HCT116 (cell line): Measurements from ENCODE around the gene INSR. TPM values are rescaled to one million over a fixed set of nuclear protein-coding genes. Genes with fewer than 3 reads are reported as not detected.

ENCODE experiments used
- ATAC-seq: fragments of 200-7000 bp; cut with Tn5 transposase; 2 replicates; pipeline ENCODE4 v1.9.1; 2020; ENCODE audit warnings: mild to moderate bottlenecking, moderate library complexity
- BruUV-seq: library from RNA; stranded (reverse); fragments of 400-500 nt; replicated peaks from 2 replicates; lab custom pipeline; 2021; lab: Mats Ljungman, UMichigan
- CTCF ChIA-PET: fragments of 300-600 bp; sonication (Branson Sonifier 250); formaldehyde crosslinking; loops from one replicate; lab custom pipeline; 2021; ENCODE audit warnings: antibody characterized with exemption; lab: Charles Lee
- POLR2A ChIA-PET: fragments of 300-600, 350-600 bp; sonication (Branson Sonifier 250); formaldehyde crosslinking; loops from one replicate; lab custom pipeline; 2021; ENCODE audit warnings: antibody characterized with exemption; lab: Charles Lee
- RAD21 ChIA-PET, 2 experiments: fragments of 300-600 bp; sonication (Branson Sonifier 250); formaldehyde crosslinking; loops; one replicate each; lab custom pipeline; 2023; ENCODE audit warnings: low total read pairs in 2 of 2; ENCODE audit not compliant: uncharacterized antibody in 2 of 2, unreplicated experiment in 2 of 2, low non-redundant PET in 1 of 2; lab: Charles Lee
- DNase-seq: peaks from one replicate; pipeline ENCODE4 v3.0.0-alpha.2; 2010; ENCODE audit warnings: low read depth, low spot score
- H2AFZ ChIP-seq: fragments of 200-600 bp; shearing (Covaris generic), sonication (generic); 2 replicates; pipeline ENCODE4 v1.6.1; 2017; ENCODE audit warnings: low read depth, mixed run types, mixed read lengths, antibody characterized with exemption, low read length; ENCODE audit not compliant: poor library complexity, severe bottlenecking
- H3K27ac ChIP-seq: 2 replicates; pipeline ENCODE4 v1.5.1; 2012; ENCODE audit warnings: low read depth, low read length
- H3K27me3 ChIP-seq: fragments of 200-600 bp; sonication (generic); 2 replicates; pipeline ENCODE4 v1.6.1; 2016; ENCODE audit warnings: mixed run types, low read length, mixed read lengths; ENCODE audit not compliant: insufficient read depth
- H3K36me3 ChIP-seq, 2 experiments: fragments of 200-500 bp in 1 of 2; fragments of 200-600 bp in 1 of 2; sonication (Bioruptor generic) in 1 of 2; sonication (generic) in 1 of 2; 2 replicates each; pipeline versions ENCODE4 v1.5.1 to v1.6.1; 2014 to 2016; ENCODE audit warnings: low read length in 2 of 2, inconsistent platforms in 1 of 2, mixed read lengths in 1 of 2, mixed run types in 1 of 2; ENCODE audit not compliant: insufficient read depth in 2 of 2, control insufficient read depth in 1 of 2
- H3K4me1 ChIP-seq, 2 experiments: fragments of 200-600 bp in 1 of 2; sonication (generic) in 1 of 2; 2 replicates each; pipeline versions ENCODE4 v1.5.1 to v1.6.1; 2012 to 2017; ENCODE audit warnings: low read length in 2 of 2, inconsistent platforms in 1 of 2, mild to moderate bottlenecking in 1 of 2, mixed read lengths in 1 of 2, mixed run types in 1 of 2, moderate library complexity in 1 of 2; ENCODE audit not compliant: insufficient read depth in 2 of 2, control insufficient read depth in 1 of 2
- H3K4me2 ChIP-seq: fragments of 200-600 bp; sonication (generic); 2 replicates; pipeline ENCODE4 v1.6.1; 2017; ENCODE audit warnings: mixed run types, low read length, mixed read lengths
- H3K4me3 ChIP-seq, 2 experiments: fragments of 200-600 bp in 1 of 2; sonication (generic) in 1 of 2; replicated peaks in 1 of 2; 2 replicates each; pipeline ENCODE4 v1.5.1; 2011 to 2016; ENCODE audit warnings: low read length in 2 of 2, control low read depth in 1 of 2, low read depth in 1 of 2, mild to moderate bottlenecking in 1 of 2, mixed read lengths in 1 of 2, mixed run types in 1 of 2
- H3K79me2 ChIP-seq: fragments of 200-600 bp; sonication (generic); 2 replicates; pipeline ENCODE4 v1.6.1; 2017; ENCODE audit warnings: mild to moderate bottlenecking, mixed run types, low read length, moderate library complexity, mixed read lengths; ENCODE audit not compliant: insufficient read depth
- H3K9ac ChIP-seq: fragments of 200-600 bp; sonication (generic); 2 replicates; pipeline ENCODE4 v1.6.1; 2016; ENCODE audit warnings: low read length, mixed read lengths
- H3K9me2 ChIP-seq: fragments of 200-600 bp; sonication (generic), shearing (Covaris generic); 2 replicates; pipeline ENCODE4 v1.6.1; 2017; ENCODE audit warnings: mixed run types, mild to moderate bottlenecking, moderate library complexity; ENCODE audit not compliant: insufficient read depth
- H3K9me3 ChIP-seq, 2 experiments: fragments of 200-500 bp in 1 of 2; fragments of 200-600 bp in 1 of 2; sonication (Bioruptor generic) in 1 of 2; sonication (generic) in 1 of 2; 2 replicates each; pipeline ENCODE4 v1.6.1; 2014 to 2017; ENCODE audit warnings: low read length in 2 of 2, mixed read lengths in 2 of 2, inconsistent platforms in 1 of 2, low read depth in 1 of 2, mild to moderate bottlenecking in 1 of 2, mixed run types in 1 of 2, moderate library complexity in 1 of 2; ENCODE audit not compliant: control insufficient read depth in 1 of 2, insufficient read depth in 1 of 2
- H4K20me1 ChIP-seq: fragments of 200-600 bp; sonication (generic), shearing (Covaris generic); 2 replicates; pipeline ENCODE4 v1.6.1; 2017; ENCODE audit warnings: mixed run types, mild to moderate bottlenecking, moderate library complexity; ENCODE audit not compliant: insufficient read depth
- CBX3 ChIP-seq: IDR thresholded peaks from 2 replicates; pipeline ENCODE4 v1.6.1; 2012; ENCODE audit warnings: low read depth
- EGR1 ChIP-seq: IDR thresholded peaks from 2 replicates; pipeline ENCODE4 v1.6.1; 2012; ENCODE audit warnings: low read depth
- ELF1 ChIP-seq: IDR thresholded peaks from 2 replicates; pipeline ENCODE4 v1.6.1; 2012; ENCODE audit warnings: low read depth, borderline replicate concordance
- EZH2 ChIP-seq: fragments of 200-600 bp; sonication (generic); IDR thresholded peaks from 2 replicates; pipeline ENCODE4 v1.6.1; 2017; ENCODE audit warnings: antibody characterized with exemption, mixed run types
- EZH2phosphoT487 ChIP-seq: fragments of 200-600 bp; IDR thresholded peaks from 2 replicates; pipeline ENCODE4 v1.6.1; 2018; ENCODE audit warnings: antibody characterized with exemption, borderline replicate concordance
- FOSL1 ChIP-seq: IDR thresholded peaks from 2 replicates; pipeline ENCODE4 v1.6.1; 2012; ENCODE audit warnings: low read depth
- JUND ChIP-seq: IDR thresholded peaks from 2 replicates; pipeline ENCODE4 v1.6.1; 2012
- POLR2AphosphoS5 ChIP-seq: IDR thresholded peaks from 2 replicates; pipeline ENCODE4 v1.6.1; 2011; ENCODE audit warnings: mild to moderate bottlenecking, low read depth, low read length, moderate library complexity
- REST ChIP-seq: IDR thresholded peaks from 2 replicates; pipeline ENCODE4 v1.6.1; 2012; ENCODE audit warnings: low read depth
- SIN3A ChIP-seq: IDR thresholded peaks from 2 replicates; pipeline ENCODE4 v1.6.1; 2012; ENCODE audit warnings: low read depth
- SP1 ChIP-seq: IDR thresholded peaks from 2 replicates; pipeline ENCODE4 v1.6.1; 2012; ENCODE audit warnings: low read depth
- SRF ChIP-seq: IDR thresholded peaks from 2 replicates; pipeline ENCODE4 v1.6.1; 2012; ENCODE audit warnings: low read depth
- TCF7L2 ChIP-seq: IDR thresholded peaks from 2 replicates; pipeline ENCODE4 v1.7.0; 2011; ENCODE audit warnings: borderline replicate concordance, inconsistent platforms; ENCODE audit not compliant: insufficient read depth, insufficient read length; ENCODE audit errors: extremely low read depth
- intact Hi-C: fragments of 100-400 bp; cut with micrococcal nuclease; formaldehyde crosslinking; loops from 2 replicates; pipeline ENCODE4 v1.10.0; 2022
- total RNA-seq: library from RNA; stranded (reverse); gene quantifications from one replicate; pipeline ENCODE4 v1.2.1, GENCODE V29; 2021; ENCODE audit not compliant: unreplicated experiment
- TF ChIP-seq, protein P1 (sequence below): IDR thresholded peaks from 2 replicates; pipeline ENCODE4 v1.6.1; 2011; ENCODE audit warnings: mild to moderate bottlenecking, low read length, moderate library complexity; ENCODE audit not compliant: insufficient replicate concordance; ENCODE audit errors: extremely low read depth
- TF ChIP-seq, protein P2 (sequence below): IDR thresholded peaks from 2 replicates; pipeline ENCODE4 v1.6.1; 2012

The INSR gene
- total RNA-seq, 1 experiment from 2014 or later: 25.4 TPM

GRCh38 chr19:7263521-7263920, 30.7 kb downstream of the INSR start:
- H3K4me2 ChIP-seq: no peak overlapping the region
- no peak for TF ChIP-seq FOSL1
- no peak for TF ChIP-seq EZH2
- TF ChIP-seq EZH2phosphoT487: no peak
- TF ChIP-seq JUND: no peak
- TF ChIP-seq EGR1: no peak
- no peak for TF ChIP-seq SP1
- TF ChIP-seq CBX3: no peak
- no peak for TF ChIP-seq SRF
- ChIA-PET RAD21 (no interaction called here), POLR2A (interaction anchor here (0.6 kb wide), 1 partner anchor 23 kb away, joined by 3 read pairs; no protein-coding TSS in a partner anchor), CTCF (no interaction called here)
- H3K27me3 ChIP-seq: no peaks in the 10 kb centered on the region
- BruUV-seq: no TSS peak
- no peaks in the 10 kb centered on the region for H3K4me1 ChIP-seq
- no peaks in the 10 kb centered on the region for H3K9me2 ChIP-seq
- intact Hi-C loops: no loop called here
- H3K9me3 ChIP-seq: no peaks in the 10 kb centered on the region
- no peaks in the 10 kb centered on the region for H3K36me3 ChIP-seq
- no peak for ATAC-seq
- H3K9ac ChIP-seq: no peak overlapping the region
- no peak overlapping the region for H3K27ac ChIP-seq
- DNase-seq: no peak
- H3K4me3 ChIP-seq: no peak overlapping the region
- H3K79me2 ChIP-seq: peaks cover 9% of the 10 kb centered on the region; the same call in 1 of the 2 replicates
- no peak overlapping the region for H2AFZ ChIP-seq
- H4K20me1 ChIP-seq: no peaks in the 10 kb centered on the region

DNA sequence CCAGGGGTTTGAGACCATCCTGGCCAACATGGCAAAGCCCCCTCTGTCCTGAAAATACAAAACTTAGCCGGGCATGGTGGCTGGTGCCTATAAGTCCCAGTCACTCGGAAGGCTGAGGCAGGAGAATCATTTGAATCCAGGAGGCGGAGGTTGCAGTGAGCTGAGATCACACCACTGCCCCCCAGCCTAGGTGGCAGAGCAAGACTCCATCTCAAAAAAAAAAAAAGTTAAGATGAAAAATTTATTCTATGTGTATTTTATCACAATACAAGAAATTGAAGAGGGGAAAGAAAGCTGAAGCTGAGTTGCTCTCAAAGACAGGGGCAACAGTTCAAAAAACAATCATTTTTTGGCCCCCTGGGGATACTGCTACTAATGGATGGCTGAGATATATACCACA, 31.1 kb downstream of the INSR start:
- no peak overlapping the region for H2AFZ ChIP-seq
- intact Hi-C loops: no loop called here
- H3K9ac ChIP-seq: no peak overlapping the region
- H3K27me3 ChIP-seq: no peaks in the 10 kb centered on the region
- peaks cover 0 to under 1% of the 10 kb centered on the region in 2 experiments; a peak in 2 of 4 replicates for H3K4me1 ChIP-seq
- H3K4me2 ChIP-seq: no peak overlapping the region
- H3K79me2 ChIP-seq: peaks cover 9% of the 10 kb centered on the region; the same call in 1 of the 2 replicates
- no peaks in the 10 kb centered on the region for H3K36me3 ChIP-seq
- H3K27ac ChIP-seq: no peak overlapping the region
- DNase-seq: no peak
- no peaks in the 10 kb centered on the region for H3K9me2 ChIP-seq
- no peak overlapping the region for H3K4me3 ChIP-seq
- ChIA-PET POLR2A (no interaction called here), RAD21 (no interaction called here), CTCF (no interaction called here)
- ATAC-seq: no peak
- H3K9me3 ChIP-seq: no peaks in the 10 kb centered on the region
- no peaks in the 10 kb centered on the region for H4K20me1 ChIP-seq
- BruUV-seq: no TSS peak
- TF ChIP-seq ELF1: no peak
- TF ChIP-seq EZH2phosphoT487: no peak
- TF ChIP-seq SIN3A: no peak
- no peak for TF ChIP-seq TCF7L2
- TF ChIP-seq, protein P1, sequence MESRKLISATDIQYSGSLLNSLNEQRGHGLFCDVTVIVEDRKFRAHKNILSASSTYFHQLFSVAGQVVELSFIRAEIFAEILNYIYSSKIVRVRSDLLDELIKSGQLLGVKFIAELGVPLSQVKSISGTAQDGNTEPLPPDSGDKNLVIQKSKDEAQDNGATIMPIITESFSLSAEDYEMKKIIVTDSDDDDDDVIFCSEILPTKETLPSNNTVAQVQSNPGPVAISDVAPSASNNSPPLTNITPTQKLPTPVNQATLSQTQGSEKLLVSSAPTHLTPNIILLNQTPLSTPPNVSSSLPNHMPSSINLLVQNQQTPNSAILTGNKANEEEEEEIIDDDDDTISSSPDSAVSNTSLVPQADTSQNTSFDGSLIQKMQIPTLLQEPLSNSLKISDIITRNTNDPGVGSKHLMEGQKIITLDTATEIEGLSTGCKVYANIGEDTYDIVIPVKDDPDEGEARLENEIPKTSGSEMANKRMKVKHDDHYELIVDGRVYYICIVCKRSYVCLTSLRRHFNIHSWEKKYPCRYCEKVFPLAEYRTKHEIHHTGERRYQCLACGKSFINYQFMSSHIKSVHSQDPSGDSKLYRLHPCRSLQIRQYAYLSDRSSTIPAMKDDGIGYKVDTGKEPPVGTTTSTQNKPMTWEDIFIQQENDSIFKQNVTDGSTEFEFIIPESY: no peak
- TF ChIP-seq, protein P2, sequence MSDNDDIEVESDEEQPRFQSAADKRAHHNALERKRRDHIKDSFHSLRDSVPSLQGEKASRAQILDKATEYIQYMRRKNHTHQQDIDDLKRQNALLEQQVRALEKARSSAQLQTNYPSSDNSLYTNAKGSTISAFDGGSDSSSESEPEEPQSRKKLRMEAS: no peak
- TF ChIP-seq EZH2: no peak
- TF ChIP-seq POLR2AphosphoS5: no peak
- no peak for TF ChIP-seq REST
- no peak for TF ChIP-seq SP1
